Epithelial cell of proximal tubule (primary cell): Measurements from ENCODE around the gene KCNJ14. TPM values are rescaled to one million over a fixed set of nuclear protein-coding genes. Genes with fewer than 3 reads are reported as not detected.

Experiments used
- DNase-seq: peaks from one replicate; pipeline ENCODE4 v3.0.0-alpha.2; 2011; ENCODE audit warnings: low read depth
- H3K4me3 ChIP-seq: 2 replicates; pipeline ENCODE4 v1.5.1; 2011; ENCODE audit warnings: low read depth, mild to moderate bottlenecking, low read length
- total RNA-seq: library from RNA; depleted of rRNA; stranded (reverse); fragments of >200 nt; gene quantifications from 2 replicates; pipeline ENCODE4 v1.2.3, GENCODE V29; 2015
- TF ChIP-seq, protein P1 (sequence below): conservative IDR thresholded peaks from 2 replicates; pipeline ENCODE4 v1.5.1; 2012; ENCODE audit warnings: low read depth, mild to moderate bottlenecking, low read length

The KCNJ14 gene
- total RNA-seq, 1 donor from 2014 or later = 0.06 TPM

DNA sequence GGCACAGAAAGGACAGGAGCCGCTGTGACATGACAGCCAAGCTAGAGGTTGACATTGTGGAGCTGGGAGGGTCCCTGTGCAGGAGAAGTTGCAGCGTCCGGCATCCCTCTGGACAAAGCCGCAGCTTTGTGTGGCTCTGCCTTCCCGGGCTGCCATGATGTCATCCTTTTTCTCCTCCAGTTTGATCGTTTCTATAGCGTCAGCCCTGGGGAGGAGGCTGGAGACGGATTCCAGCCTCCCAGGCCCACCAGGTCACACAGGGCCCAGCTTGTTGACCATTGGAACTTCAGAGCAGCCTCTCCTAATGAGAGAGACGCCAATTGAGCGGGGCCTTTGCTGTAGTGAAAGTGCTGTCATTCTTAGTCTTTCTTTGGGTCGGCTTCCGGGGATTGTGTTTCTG, 3.8 kb upstream of the KCNJ14 start:
- DNase-seq = no peak
- TF ChIP-seq, protein P1, sequence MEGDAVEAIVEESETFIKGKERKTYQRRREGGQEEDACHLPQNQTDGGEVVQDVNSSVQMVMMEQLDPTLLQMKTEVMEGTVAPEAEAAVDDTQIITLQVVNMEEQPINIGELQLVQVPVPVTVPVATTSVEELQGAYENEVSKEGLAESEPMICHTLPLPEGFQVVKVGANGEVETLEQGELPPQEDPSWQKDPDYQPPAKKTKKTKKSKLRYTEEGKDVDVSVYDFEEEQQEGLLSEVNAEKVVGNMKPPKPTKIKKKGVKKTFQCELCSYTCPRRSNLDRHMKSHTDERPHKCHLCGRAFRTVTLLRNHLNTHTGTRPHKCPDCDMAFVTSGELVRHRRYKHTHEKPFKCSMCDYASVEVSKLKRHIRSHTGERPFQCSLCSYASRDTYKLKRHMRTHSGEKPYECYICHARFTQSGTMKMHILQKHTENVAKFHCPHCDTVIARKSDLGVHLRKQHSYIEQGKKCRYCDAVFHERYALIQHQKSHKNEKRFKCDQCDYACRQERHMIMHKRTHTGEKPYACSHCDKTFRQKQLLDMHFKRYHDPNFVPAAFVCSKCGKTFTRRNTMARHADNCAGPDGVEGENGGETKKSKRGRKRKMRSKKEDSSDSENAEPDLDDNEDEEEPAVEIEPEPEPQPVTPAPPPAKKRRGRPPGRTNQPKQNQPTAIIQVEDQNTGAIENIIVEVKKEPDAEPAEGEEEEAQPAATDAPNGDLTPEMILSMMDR = no peak

DNA sequence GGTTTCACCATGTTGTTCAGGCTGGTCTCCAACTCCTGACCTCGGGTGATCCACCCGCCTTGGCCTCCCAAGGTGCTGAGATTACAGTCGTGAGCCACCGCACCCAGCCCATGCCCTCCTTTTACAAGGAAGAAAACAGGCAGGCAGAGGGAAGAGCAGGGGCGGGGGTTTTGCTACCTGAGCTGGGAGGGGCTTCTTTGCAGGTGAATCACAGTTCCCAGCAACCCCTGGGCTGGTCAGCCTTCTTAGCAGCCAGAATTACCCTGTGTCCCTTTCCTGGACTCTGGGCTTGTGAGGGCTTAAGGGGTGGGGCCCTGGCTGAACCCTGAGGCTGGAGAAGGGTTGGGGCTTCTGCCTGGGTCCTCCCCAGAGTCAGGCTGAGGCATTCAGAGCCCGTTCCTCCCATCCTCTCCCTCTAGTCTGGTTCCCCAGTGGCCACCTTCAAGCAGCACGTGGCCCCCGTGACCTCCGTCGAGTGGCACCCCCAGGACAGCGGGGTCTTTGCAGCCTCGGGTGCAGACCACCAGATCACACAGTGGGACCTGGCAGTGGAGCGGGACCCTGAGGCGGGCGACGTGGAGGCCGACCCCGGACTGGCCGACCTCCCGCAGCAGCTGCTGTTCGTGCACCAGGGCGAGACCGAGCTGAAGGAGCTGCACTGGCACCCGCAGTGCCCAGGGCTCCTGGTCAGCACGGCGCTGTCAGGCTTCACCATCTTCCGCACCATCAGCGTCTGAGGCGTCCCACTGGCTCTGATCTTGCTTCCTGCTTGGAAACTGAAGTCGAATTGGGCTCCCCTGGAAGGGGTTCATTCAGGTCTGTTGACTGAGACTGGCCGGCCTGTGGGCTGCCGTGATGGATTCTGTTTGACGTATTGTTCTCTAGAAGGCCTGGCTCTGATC, 2.8 kb upstream of the KCNJ14 start:
- TF ChIP-seq, protein P1 = no peak

More for the DNA sequence above, 3.8 kb upstream of the KCNJ14 start:
- H3K4me3 ChIP-seq = no peak overlapping the region

GRCh38 chr19:48454150-48454730, 1.1 kb upstream of the KCNJ14 start:
- DNase-seq = no peak
- TF ChIP-seq, protein P1 = no peak
- no peak overlapping the region for H3K4me3 ChIP-seq

More for the DNA sequence above, 2.8 kb upstream of the KCNJ14 start:
- no peak overlapping the region for H3K4me3 ChIP-seq
- DNase-seq = no peak

GRCh38 chr19:48455908-48456562, 661 bp downstream of the KCNJ14 start:
- no peak overlapping the region for H3K4me3 ChIP-seq
- TF ChIP-seq, protein P1 = no peak
- no peak for DNase-seq

GRCh38 chr19:48456864-48457263, 1.5 kb downstream of the KCNJ14 start:
- no peak for DNase-seq
- TF ChIP-seq, protein P1 = no peak
- no peak overlapping the region for H3K4me3 ChIP-seq

DNA sequence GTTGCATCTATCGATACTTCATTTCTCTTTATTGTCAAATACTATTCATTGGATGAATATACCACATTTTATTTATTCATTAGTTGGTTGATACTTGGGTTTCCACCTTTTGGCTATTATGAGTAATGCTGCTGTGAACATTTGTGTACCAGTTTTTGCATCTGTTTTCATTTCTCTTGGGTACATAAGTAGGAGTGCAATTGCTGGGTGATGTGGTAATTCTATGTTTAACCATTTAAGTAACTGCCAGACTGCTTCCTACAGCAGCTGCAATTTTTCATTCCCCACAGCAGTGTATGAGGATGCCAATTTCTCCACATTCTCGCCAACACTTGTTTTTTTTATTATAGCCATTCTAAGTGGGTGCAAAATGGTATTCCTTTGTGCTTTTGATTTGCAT, 2.6 kb downstream of the KCNJ14 start:
- no peak for DNase-seq
- TF ChIP-seq, protein P1 = no peak
- no peak overlapping the region for H3K4me3 ChIP-seq
